MCF 10A (cell line): ENCODE measurements around the gene KCNK4. TPM values are rescaled to one million over a fixed set of nuclear protein-coding genes. Genes with fewer than 3 reads are reported as not detected.

Source experiments
- BruUV-seq: library from RNA; stranded (reverse); fragments of 400-500 nt; replicated peaks from 2 replicates; lab custom pipeline; 2021; lab: Mats Ljungman, UMichigan
- CTCF ChIA-PET: fragments of 300-600 bp; sonication (Branson Sonifier 250); formaldehyde crosslinking; extraction: SDS; loops from one replicate; lab custom pipeline; 2021; ENCODE audit warnings: antibody characterized with exemption, inconsistent platforms; lab: Yijun Ruan, JAX
- POLR2A ChIA-PET: fragments of 300-600, 350-650 bp; sonication (Branson Sonifier 250); formaldehyde crosslinking; extraction: SDS; loops from one replicate; lab custom pipeline; 2020; ENCODE audit warnings: antibody characterized with exemption, inconsistent platforms; lab: Yijun Ruan, JAX
- DNase-seq: peaks from one replicate; pipeline ENCODE4 v3.0.0-alpha.2; 2018; ENCODE audit not compliant: unreplicated experiment
- H3K27ac Mint-ChIP-seq: one replicate; pipeline ENCODE4 v1.8.0; 2022; ENCODE audit warnings: mild to moderate bottlenecking, low read depth, mixed read lengths; ENCODE audit not compliant: unreplicated experiment
- H3K27me3 Mint-ChIP-seq: one replicate; pipeline ENCODE4 v1.8.0; 2022; ENCODE audit warnings: mixed read lengths; ENCODE audit not compliant: insufficient read depth, unreplicated experiment
- H3K36me3 Mint-ChIP-seq: one replicate; pipeline ENCODE4 v1.8.0; 2022; ENCODE audit warnings: mild to moderate bottlenecking, moderate library complexity, mixed read lengths; ENCODE audit not compliant: insufficient read depth, unreplicated experiment
- H3K4me1 Mint-ChIP-seq: one replicate; pipeline ENCODE4 v1.8.0; 2022; ENCODE audit warnings: mixed read lengths; ENCODE audit not compliant: insufficient read depth, unreplicated experiment
- H3K4me3 Mint-ChIP-seq: one replicate; pipeline ENCODE4 v1.8.0; 2022; ENCODE audit warnings: mild to moderate bottlenecking, moderate library complexity, mixed read lengths; ENCODE audit not compliant: unreplicated experiment
- H3K9me3 Mint-ChIP-seq: one replicate; pipeline ENCODE4 v1.8.0; 2022; ENCODE audit warnings: mixed read lengths; ENCODE audit not compliant: unreplicated experiment
- intact Hi-C: fragments of 100-400 bp; cut with micrococcal nuclease; formaldehyde crosslinking; loops from 2 replicates; pipeline ENCODE4 v1.14.1; 2022
- total RNA-seq: library from RNA; stranded (reverse); gene quantifications from 2 replicates; pipeline ENCODE4 v1.2.3, GENCODE V29; 2022
- TF ChIP-seq, protein P1 (sequence below): fragments of 200-600 bp; IDR thresholded peaks from one replicate; pipeline ENCODE4 v1.8.0; 2022; ENCODE audit warnings: antibody characterized with exemption, mild to moderate bottlenecking; ENCODE audit not compliant: unreplicated experiment

KCNK4 gene
- total RNA-seq, 1 experiment from 2014 or later = not detected

DNA sequence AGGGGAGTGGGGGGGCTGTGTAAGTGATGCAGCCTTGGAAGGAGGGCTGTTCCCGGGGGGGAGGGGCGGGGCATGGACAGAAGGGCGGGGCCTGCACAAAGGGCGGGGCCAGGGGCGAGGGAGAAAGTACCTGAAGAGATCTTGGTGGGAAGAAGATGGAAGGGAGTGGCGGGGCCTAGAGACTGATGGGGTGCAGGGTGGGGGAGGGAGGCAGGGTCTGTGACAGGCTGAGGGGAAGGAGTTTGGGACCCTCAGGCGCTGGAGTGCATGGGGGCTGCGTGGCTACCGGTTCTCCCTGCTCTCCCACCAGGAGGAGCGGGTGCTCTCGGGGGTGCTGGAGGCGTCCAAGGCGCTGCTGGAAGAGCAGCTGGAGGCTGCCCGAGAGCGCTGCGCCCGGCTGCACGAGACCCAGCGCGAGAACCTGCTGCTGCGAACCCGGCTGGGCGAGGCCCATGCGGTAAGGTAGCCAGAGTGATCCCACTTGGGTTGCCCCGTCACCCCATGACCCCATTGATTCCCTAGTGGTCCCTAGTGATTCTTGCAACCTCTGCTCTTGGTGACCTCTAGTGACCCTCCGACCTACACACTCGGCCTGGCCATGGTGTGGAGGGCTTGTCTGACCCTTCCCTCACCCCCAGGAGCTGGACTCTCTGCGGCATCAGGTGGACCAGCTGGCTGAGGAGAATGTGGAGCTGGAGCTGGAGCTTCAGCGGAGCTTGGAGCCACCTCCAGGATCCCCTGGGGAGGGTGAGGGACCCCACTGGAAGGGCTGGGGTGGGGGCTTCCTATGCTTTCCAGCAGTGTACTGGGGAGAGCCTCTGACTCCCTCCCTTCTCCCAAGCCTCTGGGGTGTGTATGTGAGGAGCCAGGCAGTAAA, 52.0 kb downstream of the KCNK4 start:
- ChIA-PET CTCF (interaction anchor here (0.6 to 4.2 kb wide), 13 partner anchors 8 to 473 kb away, joined by 3 to 58 read pairs (median 4); partner anchors contain the start of genes PRDX5 and TRMT112), POLR2A (interaction anchor here (0.7 to 15.4 kb wide), 10 partner anchors 10 to 1890 kb away, joined by 3 to 285 read pairs (median 4); partner anchors contain the start of genes PRDX5 and TRMT112)
- Mint-ChIP-seq H3K27me3 (no peaks in the 10 kb centered on the region), H3K4me3 (peak overlapping the region; percentile 65), H3K36me3 (no peaks in the 10 kb centered on the region), H3K27ac (no peak overlapping the region), H3K9me3 (no peaks in the 10 kb centered on the region), H3K4me1 (peaks cover 17% of the 10 kb centered on the region)
- intact Hi-C loops = no loop called here
- TF ChIP-seq, protein P1, sequence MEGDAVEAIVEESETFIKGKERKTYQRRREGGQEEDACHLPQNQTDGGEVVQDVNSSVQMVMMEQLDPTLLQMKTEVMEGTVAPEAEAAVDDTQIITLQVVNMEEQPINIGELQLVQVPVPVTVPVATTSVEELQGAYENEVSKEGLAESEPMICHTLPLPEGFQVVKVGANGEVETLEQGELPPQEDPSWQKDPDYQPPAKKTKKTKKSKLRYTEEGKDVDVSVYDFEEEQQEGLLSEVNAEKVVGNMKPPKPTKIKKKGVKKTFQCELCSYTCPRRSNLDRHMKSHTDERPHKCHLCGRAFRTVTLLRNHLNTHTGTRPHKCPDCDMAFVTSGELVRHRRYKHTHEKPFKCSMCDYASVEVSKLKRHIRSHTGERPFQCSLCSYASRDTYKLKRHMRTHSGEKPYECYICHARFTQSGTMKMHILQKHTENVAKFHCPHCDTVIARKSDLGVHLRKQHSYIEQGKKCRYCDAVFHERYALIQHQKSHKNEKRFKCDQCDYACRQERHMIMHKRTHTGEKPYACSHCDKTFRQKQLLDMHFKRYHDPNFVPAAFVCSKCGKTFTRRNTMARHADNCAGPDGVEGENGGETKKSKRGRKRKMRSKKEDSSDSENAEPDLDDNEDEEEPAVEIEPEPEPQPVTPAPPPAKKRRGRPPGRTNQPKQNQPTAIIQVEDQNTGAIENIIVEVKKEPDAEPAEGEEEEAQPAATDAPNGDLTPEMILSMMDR = no peak
- no TSS peak for BruUV-seq
- DNase-seq = no peak

- TF ChIP-seq, protein P1 = peak; percentile 36
- intact Hi-C loops = no loop called here
- ChIA-PET CTCF (interaction anchor here (0.6 to 4.2 kb wide), 11 partner anchors 9 to 472 kb away, joined by 3 to 58 read pairs (median 4); partner anchors contain the start of genes PRDX5 and TRMT112), POLR2A (interaction anchor here (0.9 to 15.4 kb wide), 2 partner anchors 9 to 26 kb away, joined by 3 to 285 read pairs; partner anchors contain the start of genes PRDX5 and TRMT112)
- Mint-ChIP-seq H3K27me3 (no peaks in the 10 kb centered on the region), H3K36me3 (no peaks in the 10 kb centered on the region), H3K4me1 (peaks cover 17% of the 10 kb centered on the region), H3K4me3 (no peak overlapping the region), H3K27ac (no peak overlapping the region), H3K9me3 (no peaks in the 10 kb centered on the region)
- BruUV-seq = no TSS peak
- peak; percentile 48 for DNase-seq
These were observed 52.9 kb downstream of the KCNK4 start for GRCh38 chr11:64343767-64344559.

DNA sequence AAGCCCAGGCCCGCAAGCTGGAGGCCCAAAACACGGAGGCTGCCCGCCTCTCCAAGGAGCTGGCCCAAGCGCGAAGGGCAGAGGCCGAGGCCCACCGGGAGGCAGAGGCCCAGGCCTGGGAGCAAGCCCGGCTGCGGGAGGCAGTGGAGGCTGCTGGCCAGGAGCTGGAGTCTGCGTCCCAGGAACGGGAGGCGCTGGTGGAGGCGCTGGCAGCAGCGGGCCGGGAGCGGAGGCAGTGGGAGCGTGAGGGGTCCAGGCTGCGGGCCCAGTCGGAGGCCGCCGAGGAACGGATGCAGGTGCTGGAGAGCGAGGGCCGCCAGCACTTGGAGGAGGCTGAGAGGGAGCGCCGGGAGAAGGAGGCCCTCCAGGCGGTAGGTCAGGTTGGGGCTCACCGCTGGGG, 53.7 kb downstream of the KCNK4 start:
- ChIA-PET POLR2A (interaction anchor here (1.5 to 5.9 kb wide), 2 partner anchors 9 to 26 kb away, joined by 3 to 39 read pairs; partner anchors contain the start of genes PRDX5 and TRMT112), CTCF (interaction anchor here (0.6 to 1.6 kb wide), 8 partner anchors 8 to 694 kb away, joined by 3 to 8 read pairs (median 4); partner anchors contain the start of genes PRDX5, RPS6KA4 and TRMT112)
- DNase-seq = no peak
- Mint-ChIP-seq H3K4me1 (peaks cover 17% of the 10 kb centered on the region), H3K27me3 (no peaks in the 10 kb centered on the region), H3K27ac (no peak overlapping the region), H3K4me3 (no peak overlapping the region), H3K36me3 (no peaks in the 10 kb centered on the region), H3K9me3 (no peaks in the 10 kb centered on the region)
- TF ChIP-seq, protein P1 = no peak
- intact Hi-C loops = no loop called here
- no TSS peak for BruUV-seq
